GM19193 (cell line): ENCODE data around the gene MMRN1.

Experiments
- POLR2A ChIP-seq: IDR thresholded peaks from 4 replicates; pipeline ENCODE4 v1.6.1; 2011; ENCODE audit not compliant: insufficient read depth, insufficient read length; ENCODE audit errors: extremely low read depth

The MMRN1 gene

GRCh38 chr4:89894649-89895550 lies at the start of gene MMRN1:
Gene MMRN1 (plus strand): TSS chr4:89894854. CDS start chr4:89894972, 118 bp downstream.
- TF ChIP-seq POLR2A: no peak

GRCh38 chr4:89847571-89848325 lies 46.9 kb upstream of the MMRN1 start:
- TF ChIP-seq POLR2A: no peak

- no peak for TF ChIP-seq POLR2A
Observed at GRCh38 chr4:89855236-89855635, 39.4 kb upstream of the MMRN1 start.

GRCh38 chr4:89860971-89861370 lies 33.7 kb upstream of the MMRN1 start:
- no peak for TF ChIP-seq POLR2A

- no peak for TF ChIP-seq POLR2A
Observed at GRCh38 chr4:89863533-89863932, 31.1 kb upstream of the MMRN1 start.

DNA sequence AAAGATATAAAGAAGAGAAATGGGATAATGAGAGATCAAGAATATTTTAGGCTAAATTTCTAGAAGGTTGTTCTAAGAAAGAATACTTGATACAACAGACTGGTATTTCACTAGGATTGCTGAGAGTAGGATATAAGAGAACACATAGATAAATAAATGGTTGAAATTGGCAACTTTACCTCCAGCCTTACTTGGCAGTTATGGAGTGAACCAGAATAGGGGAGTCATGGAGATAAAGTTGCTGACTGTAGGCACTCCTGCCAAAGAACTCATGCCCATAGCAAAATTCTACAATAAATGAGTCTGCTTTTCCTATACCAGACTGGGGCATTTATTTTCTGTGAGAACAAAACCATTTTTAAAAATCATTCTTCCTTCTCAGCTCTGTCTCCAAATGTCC lies 26.4 kb upstream of the MMRN1 start:
- no peak for TF ChIP-seq POLR2A

DNA sequence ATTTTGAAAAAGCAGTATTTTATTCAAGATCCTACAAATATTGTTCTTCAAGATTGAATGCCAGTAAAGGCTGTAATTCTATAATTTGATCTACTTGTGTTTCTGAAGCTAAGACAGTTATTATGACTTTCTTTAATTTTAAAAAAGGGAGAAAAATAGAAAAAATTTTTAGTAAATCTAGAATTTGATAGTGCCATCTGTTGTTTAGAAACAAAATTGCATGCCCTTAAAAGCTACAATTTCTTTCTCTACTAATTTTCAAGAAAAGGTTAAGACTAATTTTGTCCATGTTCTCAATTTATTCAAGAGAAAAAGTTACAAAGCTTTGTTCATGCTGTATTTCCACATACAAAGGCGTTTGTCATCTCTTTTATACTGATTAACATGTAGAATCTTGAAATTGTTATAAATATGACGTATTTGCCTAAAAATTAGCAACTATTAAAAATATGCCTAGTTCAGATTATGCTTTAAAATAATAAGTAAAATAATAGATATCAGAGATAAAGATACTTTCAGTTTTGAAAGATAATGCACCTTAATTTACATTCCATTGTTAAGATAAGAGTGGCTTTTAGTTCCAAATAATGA lies 25.6 kb upstream of the MMRN1 start:
- no peak for TF ChIP-seq POLR2A

DNA sequence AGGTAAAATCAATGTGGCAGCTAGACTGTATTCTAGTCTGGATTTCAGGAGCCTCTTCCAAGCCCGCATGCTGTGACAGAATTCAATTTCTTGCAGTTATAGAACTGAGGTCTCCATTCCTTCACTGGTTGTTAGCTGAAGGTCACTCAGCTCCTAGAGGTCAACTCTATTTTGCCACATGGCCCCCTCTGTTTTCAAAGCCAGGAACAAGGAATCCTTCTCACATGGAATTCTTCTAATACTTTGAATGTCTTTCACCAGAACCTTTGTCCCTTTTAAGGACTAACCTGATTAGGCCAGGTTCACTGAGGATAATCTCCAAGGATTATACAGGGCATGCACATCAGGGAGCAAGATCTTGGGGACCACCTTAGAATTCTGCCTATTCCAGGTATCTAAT lies 23.4 kb upstream of the MMRN1 start:
- no peak for TF ChIP-seq POLR2A

GRCh38 chr4:89876548-89876947 lies 18.1 kb upstream of the MMRN1 start:
- TF ChIP-seq POLR2A: no peak

GRCh38 chr4:89878611-89879010 lies 16.0 kb upstream of the MMRN1 start:
- no peak for TF ChIP-seq POLR2A

DNA sequence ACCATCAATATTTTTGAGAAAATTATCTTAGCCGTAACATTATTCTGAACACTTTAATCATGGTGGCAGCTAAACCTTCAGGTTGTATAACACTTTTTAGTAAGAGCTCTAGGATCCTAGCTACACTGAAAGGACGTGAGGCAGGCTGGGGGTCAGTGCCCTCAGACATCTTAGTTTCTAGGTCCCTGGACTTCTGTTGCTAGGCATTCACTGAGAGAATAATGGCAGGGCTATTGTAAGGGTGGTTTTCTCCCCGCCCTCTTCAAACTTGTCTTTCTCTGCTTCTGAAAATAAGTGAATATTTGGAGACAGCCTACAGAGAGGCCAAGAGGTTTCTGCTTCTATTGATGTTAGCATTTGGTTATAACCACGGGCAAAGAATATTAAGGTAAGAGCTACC lies 15.4 kb upstream of the MMRN1 start:
- no peak for TF ChIP-seq POLR2A

DNA sequence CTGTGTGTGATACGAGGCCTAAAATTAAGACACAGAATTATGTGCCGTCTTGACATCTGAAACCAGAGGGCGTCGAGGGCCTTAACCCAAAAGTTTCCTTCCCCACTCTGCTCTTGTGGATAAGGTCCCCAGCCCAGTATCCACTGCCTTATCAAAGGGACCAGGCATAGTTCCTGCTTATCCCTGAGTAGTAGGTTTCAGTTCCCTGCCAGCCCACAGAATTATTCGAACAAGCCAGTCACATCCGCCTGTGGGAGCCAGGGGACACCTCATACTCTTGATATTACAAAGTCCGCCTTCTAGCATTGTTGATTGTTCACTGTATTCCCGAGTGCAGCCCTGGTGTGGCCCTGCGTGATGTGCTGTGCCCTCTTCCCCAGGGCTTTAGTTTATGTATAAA lies 5.4 kb upstream of the MMRN1 start:
- TF ChIP-seq POLR2A: no peak

GRCh38 chr4:89897867-89898266 lies 3.2 kb downstream of the MMRN1 start:
- TF ChIP-seq POLR2A: no peak

GRCh38 chr4:89898304-89898716 lies 3.7 kb downstream of the MMRN1 start:
- no peak for TF ChIP-seq POLR2A

GRCh38 chr4:89899152-89899551 lies 4.5 kb downstream of the MMRN1 start:
- no peak for TF ChIP-seq POLR2A
